GM12878 (cell line): ENCODE data around the gene FCER2. TPM values are rescaled to one million over a fixed set of nuclear protein-coding genes. Genes with fewer than 3 reads are reported as not detected.

Experiments used
- ATF3 ChIP-seq: IDR thresholded peaks from 2 replicates; pipeline ENCODE4 v1.6.1; 2011; ENCODE audit warnings: low read depth, mild to moderate bottlenecking, low read length, moderate library complexity, borderline replicate concordance; ENCODE audit errors: extremely low read depth
- BHLHE40 ChIP-seq, 2 experiments: fragments of 450-650 bp in 1 of 2; IDR thresholded peaks; 2 replicates each; pipeline ENCODE4 v1.6.1; 2011 to 2017; ENCODE audit warnings: low read depth in 2 of 2, borderline replicate concordance in 1 of 2, improper control_type of control experiment in 1 of 2, low read length in 1 of 2, mild to moderate bottlenecking in 1 of 2
- CHD2 ChIP-seq: IDR thresholded peaks from 2 replicates; pipeline ENCODE4 v1.6.1; 2011; ENCODE audit warnings: low read depth, low read length, improper control_type of control experiment, borderline replicate concordance
- CTCF ChIP-seq, 3 experiments: IDR thresholded peaks in 2 of 3; conservative IDR thresholded peaks in 1 of 3; 2 replicates each; pipeline ENCODE4 v1.5.1; 2011; ENCODE audit warnings: low read depth in 3 of 3, low read length in 3 of 3, mild to moderate bottlenecking in 3 of 3, control low read depth in 2 of 3, moderate library complexity in 2 of 3, inconsistent platforms in 1 of 3, mixed read lengths in 1 of 3; ENCODE audit not compliant: control insufficient read depth in 2 of 3, insufficient read depth in 1 of 3; ENCODE audit errors: extremely low read depth in 1 of 3
- CUX1 ChIP-seq: IDR thresholded peaks from 2 replicates; pipeline ENCODE4 v1.6.1; 2012; ENCODE audit warnings: improper control_type of control experiment, low read depth, low read length; ENCODE audit not compliant: insufficient replicate concordance
- E4F1 ChIP-seq: fragments of 450-650 bp; IDR thresholded peaks from 2 replicates; pipeline ENCODE4 v1.6.1; 2018; ENCODE audit warnings: borderline replicate concordance, mild to moderate bottlenecking; ENCODE audit not compliant: partially characterized antibody
- GATAD2B ChIP-seq: fragments of 450-650 bp; conservative IDR thresholded peaks from 2 replicates; pipeline ENCODE4 v1.6.1; 2017; ENCODE audit warnings: low read depth, mild to moderate bottlenecking, moderate library complexity
- JUNB ChIP-seq: IDR thresholded peaks from 2 replicates; pipeline ENCODE4 v1.6.1; 2016; ENCODE audit warnings: antibody characterized with exemption, mild to moderate bottlenecking
- MYC ChIP-seq: IDR thresholded peaks from 2 replicates; pipeline ENCODE4 v1.6.1; 2011; ENCODE audit warnings: mild to moderate bottlenecking, low read length, moderate library complexity, inconsistent platforms; ENCODE audit not compliant: insufficient read depth, insufficient replicate concordance, insufficient read length, severe bottlenecking
- PBX3 ChIP-seq: IDR thresholded peaks from 2 replicates; pipeline ENCODE4 v1.6.1; 2011; ENCODE audit warnings: mild to moderate bottlenecking, low read depth, low read length, moderate library complexity; ENCODE audit not compliant: insufficient replicate concordance
- POU2F2 ChIP-seq: IDR thresholded peaks from 3 replicates; pipeline ENCODE4 v1.6.1; 2011; ENCODE audit warnings: low read depth, mild to moderate bottlenecking, low read length, borderline replicate concordance
- SIN3A ChIP-seq: IDR thresholded peaks from 2 replicates; pipeline ENCODE4 v1.6.1; 2012; ENCODE audit warnings: low read depth, low read length, improper control_type of control experiment
- TCF3 ChIP-seq: IDR thresholded peaks from 2 replicates; pipeline ENCODE4 v1.6.1; 2012; ENCODE audit warnings: low read depth, mild to moderate bottlenecking, low read length, borderline replicate concordance; ENCODE audit not compliant: insufficient read depth
- ZNF207 ChIP-seq: fragments of 450-650 bp; IDR thresholded peaks from 2 replicates; pipeline ENCODE4 v1.6.1; 2014; ENCODE audit warnings: antibody characterized with exemption, mild to moderate bottlenecking, borderline replicate concordance
- ZNF274 ChIP-seq: IDR thresholded peaks from one replicate; pipeline ENCODE4 v1.8.0; 2011; ENCODE audit not compliant: insufficient read length, insufficient read depth
- polyA plus RNA-seq, 11 experiments: library from polyadenylated mRNA; depleted of rRNA in 4 of 11; unstranded in 6 of 11; stranded (reverse) in 5 of 11; fragments of >200 nt; fragmentation: Nextera tagmentation in 4 of 11; fragmentation: Illumina TruSeq in 1 of 11; extraction: Ambion mirVana in 4 of 11; extraction: Trizol in 1 of 11; gene quantifications; 1 replicate in 1 of 11; 2 replicates in 10 of 11; pipeline versions ENCODE4 v1.2.1 to v1.2.3, GENCODE V29; 2011 to 2016; ENCODE audit warnings: inconsistent platforms in 2 of 11, missing spikeins in 2 of 11, low read depth in 1 of 11
- total RNA-seq, 4 experiments: library from RNA; depleted of rRNA in 3 of 4; stranded (reverse); fragments of >200 nt in 3 of 4; fragmentation: Illumina TruSeq in 1 of 4; extraction: Trizol in 1 of 4; gene quantifications; 2 replicates each; pipeline versions ENCODE4 v1.2.1 to v1.2.3, GENCODE V29; 2013 to 2021

FCER2 gene
- total and polyA plus RNA-seq, 10 of the 15 experiments (the other 5 are each of a cell fraction or from before 2014, with no cell fraction given), result 44.0 to 424 (median 241) TPM

- TF ChIP-seq POU2F2 (peak; percentile 58; the same call in 2 of the 3 replicates), MYC (no peak), JUNB (no peak), SIN3A (0 out of 2 replicates have a peak, but pooled peaks have one; percentile 32), ZNF274 (no peak), CTCF (IDR thresholded peaks at IDR 0.05 in 2 of 3, conservative IDR thresholded peaks at IDR 0.05 in 1 of 3; ENCODE audit: control insufficient read depth in 2 of 3, extremely low read depth in 1 of 3, insufficient read depth in 1 of 3, low read depth in 3 of 3, low read length in 3 of 3) (peak; percentile 64 to 97 (median 94); a peak in 4 of 6 replicates), ZNF207 (peak; percentile 97), BHLHE40 (IDR thresholded peaks at IDR 0.05; ENCODE audit: borderline replicate concordance in 1 of 2, low read depth in 2 of 2, low read length in 1 of 2) (peak in 1 of 2 experiments; percentile 78; a peak in 2 of 4 replicates), ATF3 (peak; percentile 85; the same call in 1 of the 2 replicates), TCF3 (0 out of 2 replicates have a peak, but pooled peaks have one; percentile 10), PBX3 (no peak), GATAD2B (peak; percentile 95), CUX1 (no peak), CHD2 (no peak), E4F1 (peak; percentile 98)
Measured at GRCh38 chr19:7680606-7681339, 21.2 kb downstream of the FCER2 start, which contains the start of gene TRAPPC5 (continued).
